ENCODE data around the gene E2F1.
"Not testable (repeated sequence)": the region's sequence is repeated elsewhere in the genome, so short reads cannot be mapped to it uniquely, and the experiment has no call there.

E2F1 gene

DNA sequence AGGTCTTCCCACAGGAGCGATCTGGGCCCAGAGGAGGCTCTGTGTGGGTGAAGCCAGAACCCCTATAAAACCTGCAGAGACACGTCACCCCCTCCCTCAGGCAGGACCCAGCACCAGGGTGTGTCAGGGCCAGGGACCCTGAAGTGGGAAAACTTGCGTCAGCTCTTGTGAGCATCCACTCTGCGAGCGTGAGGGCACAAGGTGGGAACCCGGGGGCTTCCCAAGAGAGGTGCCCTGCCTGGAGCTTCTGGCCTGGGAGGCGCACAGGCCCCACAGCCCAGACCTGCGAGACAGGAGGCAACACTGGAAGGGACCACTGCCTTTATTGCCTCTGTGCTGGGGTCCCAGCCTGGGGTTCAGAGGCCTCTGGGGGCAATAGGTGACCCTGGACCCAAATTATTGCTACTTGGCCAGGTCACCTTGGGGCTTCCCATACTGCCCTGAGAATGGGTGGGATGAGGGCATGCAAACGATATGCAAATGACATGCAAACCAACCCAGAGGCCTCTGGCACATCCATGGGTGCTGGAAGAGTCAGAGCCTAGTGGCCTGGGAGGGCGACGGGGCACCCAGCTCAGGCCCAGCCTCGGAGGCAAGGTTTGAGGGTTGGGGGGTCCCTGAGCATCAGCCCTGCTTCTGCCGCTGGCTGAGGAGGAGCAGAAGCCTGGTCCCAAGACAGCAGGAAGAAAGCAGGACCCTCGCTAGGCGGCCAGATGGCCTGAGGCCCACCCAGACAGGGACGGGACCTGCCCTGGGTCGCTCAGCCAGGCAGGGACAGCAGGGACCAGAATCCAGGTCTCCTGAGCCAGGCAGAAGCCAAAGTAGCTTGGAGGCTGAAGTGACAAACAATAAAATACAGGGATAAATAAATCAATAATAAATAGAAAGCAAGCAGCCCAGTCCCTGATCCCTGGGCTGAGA lies 29.1 kb downstream of the E2F1 start:
- no peak for DNase-seq

DNA sequence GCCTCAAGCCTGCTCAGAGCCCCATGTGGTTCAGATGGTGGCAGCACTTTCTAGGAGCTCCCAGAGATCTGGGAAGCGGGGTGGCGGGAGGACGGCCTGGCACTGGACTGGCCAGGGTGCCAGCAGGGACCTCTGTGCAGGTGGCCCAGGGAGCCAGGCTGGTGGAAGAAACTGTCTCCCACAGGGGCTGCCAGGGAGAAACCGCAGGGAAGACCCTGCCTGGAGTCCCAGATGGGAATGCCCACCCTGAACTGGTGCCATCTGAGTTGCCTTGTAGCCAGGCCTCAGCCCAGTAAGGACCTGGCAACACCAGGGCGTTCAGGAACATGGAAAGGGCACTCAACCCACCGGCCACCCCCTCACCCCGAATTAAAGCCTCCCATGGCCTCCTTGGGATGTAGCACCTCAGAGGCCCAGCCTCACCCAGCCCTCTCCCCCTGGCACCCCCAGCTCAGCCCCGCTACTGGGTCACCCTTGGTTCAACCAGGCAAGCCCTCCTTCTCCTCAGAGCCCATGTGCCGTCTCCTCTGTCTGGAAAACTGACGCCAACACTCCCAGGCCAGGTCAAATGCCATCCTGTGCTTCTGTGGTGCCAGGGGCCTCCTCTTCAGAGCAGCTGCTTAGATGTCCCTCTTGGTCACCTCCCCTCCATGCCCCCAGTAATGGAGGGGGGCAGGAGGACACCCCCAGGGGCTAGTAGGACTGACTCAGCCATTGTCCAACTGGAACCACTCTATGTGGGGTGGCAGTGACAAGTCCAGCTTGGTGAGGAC lies 30.0 kb downstream of the E2F1 start:
- no peak for DNase-seq

DNA sequence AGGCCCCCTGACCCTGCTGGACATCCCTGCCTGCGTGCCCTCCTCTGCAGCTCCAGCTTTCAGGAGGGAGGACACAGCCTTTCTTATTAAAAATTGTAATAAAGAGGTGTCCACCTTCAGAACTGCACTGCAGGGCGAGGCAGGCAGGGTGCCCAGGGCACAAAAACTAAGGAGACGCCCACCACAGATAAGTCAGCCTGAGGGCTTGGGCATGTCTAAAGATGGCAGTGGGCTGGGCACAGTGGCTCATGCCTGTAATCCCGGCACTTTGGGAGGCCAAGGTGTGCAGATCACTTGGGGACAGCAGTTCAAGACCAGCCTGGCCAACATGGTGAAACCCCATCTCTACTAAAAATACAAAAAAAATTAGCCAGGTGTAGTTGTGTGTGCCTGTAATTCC lies 31.0 kb downstream of the E2F1 start:
- DNase-seq: no peak

DNA sequence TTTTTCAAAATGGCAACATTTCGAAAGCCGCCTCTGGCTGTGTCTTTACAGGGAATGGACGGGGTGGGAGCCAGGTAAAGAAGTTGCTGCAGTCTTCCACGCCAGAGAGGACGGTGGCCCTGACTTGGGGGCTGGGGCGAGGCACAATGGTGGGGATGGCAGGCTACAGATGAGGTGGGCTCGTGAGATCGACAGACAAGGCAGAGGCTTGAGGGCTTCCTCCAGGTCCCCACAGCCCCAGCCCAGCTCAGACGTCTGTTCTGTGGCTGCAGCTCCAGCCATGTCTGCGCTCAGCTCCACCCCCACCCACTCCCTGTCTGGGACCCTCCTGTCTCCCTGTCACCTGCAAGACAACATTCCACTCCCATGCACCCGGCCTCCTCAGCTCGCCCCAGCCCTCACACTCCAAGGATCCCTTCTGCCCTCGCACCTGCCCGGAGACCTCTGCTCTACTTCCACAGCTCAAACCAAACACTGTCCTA lies 31.5 kb downstream of the E2F1 start:
- DNase-seq: no peak

DNA sequence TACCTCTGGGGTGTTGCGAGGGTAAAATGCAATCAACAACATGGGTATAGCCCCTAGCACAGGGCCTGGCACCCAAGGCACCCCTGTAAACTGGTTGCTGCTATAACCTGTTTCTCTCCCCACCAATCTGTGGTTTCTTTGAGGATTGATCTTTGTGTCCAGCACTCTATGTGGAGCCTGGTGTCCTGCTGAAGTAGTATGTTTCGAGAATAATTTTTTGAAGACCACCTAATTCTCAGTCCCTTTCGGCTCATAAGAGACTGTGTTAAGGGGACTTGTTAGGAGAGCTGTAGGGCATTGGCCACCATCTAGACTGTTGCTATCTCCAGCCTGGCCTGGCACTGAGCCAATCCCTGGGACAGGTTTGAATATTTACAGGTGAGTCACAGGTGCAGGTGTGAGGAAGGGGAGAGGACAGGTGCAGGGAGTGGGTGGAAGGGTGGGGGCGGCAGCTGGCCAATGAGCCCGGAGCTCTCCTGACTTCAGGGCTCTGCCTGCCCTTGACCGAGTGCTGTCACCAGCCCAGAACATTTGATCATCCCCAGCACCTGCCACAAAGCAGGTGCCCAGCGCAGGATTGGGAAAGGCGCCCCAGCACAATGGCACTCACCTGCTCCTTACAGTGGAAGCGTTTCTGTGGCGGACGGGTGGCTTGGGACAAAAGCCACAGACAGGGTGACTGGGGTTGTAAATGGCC lies 32.1 kb downstream of the E2F1 start:
- no peak for DNase-seq

DNA sequence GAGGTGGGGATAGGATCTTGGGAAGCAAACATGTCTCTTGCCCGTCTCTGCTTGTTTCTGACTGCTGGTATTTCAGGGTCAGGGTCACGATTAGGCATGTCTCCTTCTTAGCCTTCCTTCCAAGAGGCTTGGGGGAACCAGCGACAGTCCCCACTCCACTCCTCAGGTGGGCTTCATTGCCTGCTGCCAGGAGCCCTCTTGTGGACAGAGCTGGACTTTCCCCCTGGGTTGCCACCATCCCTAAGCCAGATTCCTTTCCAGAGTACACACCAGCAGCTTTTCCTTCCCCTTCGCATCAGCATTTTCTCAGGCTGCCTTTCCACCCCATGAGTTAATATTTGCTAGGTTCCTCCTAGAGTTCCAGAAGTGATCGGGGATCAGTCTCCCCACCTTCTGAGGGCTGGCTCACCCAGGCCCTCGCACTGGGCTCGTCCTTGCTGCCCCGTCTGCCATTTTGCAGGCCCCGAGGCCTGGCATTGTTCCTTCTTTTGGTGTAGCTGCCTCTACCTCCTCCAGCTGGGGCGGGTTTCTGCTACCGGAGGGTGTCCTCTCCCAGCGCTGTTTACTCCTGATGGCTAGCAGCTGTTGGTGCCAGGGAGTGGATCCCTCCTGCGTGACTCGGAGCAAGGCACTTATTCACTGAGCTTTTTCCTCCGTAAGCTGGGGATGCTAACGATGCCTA lies 32.8 kb downstream of the E2F1 start:
- peak; percentile 43 to 53 for DNase-seq

DNA sequence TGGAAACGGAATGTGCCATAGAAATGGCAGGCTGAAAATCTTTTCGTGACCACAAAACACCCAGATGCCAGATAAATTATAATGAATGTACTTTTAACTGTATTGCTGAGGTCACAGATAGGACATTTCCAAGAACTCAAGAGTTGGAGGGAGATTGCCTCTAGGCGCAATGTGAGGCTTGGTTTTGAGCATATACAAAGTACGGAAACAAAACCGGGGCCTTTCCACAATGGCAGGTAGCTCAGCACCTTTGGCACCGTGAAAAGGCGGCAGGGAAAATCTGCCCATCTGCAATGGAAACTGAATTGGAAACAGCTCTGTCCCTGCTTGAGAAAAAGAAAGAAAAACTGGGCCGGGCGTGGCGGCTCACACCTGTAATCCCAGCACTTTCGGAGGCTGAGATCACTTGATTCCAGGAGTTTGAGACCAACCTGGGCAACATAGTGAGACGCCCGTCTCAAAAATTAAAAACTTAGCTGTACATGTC lies 34.6 kb downstream of the E2F1 start:
- no peak for DNase-seq

DNA sequence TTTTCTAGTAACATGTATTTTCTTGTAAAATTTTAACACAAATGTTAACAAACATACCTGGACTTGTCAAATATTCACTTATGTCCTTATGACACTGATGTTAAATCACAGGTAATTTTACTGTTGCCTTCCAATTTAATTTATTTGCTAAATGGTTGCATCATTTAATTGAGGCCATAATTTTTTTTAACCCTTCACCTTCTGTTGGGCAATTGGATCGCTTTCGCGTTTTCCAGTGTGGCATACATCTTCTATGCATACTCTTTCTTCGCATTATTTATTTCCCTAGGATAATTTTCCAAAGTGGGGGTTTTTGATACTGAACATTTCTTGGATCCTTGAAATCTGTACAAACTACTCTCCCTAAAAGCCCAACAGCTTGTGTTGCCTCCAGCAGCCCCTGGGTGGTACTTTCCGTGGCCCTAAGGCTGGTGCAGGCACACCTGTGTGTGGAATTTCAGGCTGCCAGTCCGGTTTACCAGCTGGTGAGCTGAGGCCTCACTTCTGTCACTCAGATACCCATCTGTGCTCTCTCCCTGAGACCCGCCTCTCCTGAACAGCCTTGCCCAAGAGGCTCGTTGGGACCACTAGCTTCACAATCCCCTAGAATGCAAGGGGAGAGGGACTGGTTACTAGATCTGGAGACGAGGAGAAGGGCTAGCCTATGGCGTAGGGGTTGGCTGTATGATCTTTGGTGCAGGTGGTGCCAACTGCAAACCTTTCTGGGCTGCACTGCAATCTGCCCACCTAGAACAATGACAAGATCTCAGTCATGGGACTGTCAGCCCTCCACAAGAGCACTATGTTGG lies 35.2 kb downstream of the E2F1 start:
- no peak for DNase-seq

DNA sequence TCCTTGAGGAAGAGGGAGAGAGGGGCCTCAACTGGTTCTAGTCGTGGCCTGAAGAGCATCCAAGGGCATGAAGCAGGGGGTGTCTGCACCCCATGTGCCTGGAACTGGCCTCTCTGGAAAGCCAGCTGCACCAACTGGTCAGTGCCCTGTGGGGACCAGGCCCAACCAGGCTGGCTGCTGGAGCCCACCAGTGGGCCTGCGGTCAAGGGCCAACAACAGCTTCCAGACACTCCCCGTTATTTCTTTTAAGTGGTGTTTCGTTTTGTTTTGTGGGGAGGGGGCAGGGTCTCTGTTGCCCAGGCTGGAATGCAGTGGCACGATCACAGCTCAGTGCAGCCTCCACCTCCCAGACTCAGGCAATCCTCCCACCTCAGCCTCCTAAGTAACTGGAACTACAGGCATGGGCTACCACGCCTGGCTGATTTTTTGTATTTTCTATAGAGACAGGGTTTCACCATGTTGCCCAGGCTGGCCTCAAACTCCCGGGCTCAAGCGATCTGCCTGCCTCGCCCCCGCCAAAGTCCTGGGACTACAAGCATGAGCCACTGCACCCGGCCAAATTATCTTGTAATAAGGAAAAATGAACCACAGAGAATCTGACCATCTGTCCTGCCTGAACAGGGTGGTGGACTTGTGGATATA lies 36.0 kb downstream of the E2F1 start:
- DNase-seq: no peak

DNA sequence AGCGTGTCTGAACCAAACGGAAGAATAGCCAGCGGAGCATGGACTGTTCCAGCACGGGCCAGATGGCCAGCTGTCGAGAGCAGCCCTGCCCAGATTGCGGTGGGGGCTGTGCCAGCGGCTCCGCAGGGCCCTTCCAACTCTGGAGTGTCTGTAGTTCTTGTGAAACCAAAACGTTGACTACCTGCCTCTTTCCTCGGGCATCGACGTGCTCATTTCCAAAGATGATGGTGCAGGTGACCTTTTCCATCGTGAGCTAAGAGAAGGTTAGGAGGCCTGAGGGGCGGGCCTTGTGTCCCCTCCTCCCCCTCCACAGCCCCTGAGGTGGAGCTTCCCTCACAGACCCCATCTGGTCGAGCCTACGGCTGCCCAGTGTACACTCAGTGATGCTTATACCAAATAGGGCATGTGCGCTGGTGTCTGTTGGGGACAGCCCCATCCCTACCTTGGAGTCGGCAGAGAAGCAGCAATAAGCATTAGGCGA lies 36.9 kb downstream of the E2F1 start:
- no peak for DNase-seq

DNA sequence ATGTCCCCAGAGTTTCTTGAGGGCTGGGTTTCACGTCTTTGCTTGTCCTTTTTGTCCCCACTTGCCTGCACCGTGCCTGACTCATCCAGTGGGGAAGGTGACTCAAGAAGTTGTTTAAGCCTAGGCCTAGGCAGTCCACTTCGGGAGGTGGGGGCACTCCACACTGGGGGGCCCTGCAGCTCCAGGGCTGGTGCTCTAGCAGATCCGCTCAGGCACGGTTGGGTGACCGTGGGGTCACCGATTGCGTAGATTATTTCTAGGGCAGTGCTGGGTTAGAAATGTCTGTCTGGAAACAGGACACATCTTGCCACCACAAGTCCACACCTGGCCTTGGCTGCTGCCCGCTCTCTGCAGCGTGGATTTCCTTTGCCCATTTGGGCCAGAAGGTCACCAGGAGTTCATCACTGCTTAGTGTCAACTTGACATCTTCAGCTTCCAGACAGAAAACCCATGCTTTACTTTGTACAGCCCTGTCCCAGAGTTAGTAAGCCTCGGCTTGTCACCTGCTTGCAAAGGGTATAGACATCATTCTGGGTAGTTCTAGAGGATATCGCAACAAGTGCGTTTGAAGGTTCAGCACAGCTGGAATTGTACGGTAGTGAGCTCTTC lies 37.7 kb downstream of the E2F1 start:
- DNase-seq: no peak

DNA sequence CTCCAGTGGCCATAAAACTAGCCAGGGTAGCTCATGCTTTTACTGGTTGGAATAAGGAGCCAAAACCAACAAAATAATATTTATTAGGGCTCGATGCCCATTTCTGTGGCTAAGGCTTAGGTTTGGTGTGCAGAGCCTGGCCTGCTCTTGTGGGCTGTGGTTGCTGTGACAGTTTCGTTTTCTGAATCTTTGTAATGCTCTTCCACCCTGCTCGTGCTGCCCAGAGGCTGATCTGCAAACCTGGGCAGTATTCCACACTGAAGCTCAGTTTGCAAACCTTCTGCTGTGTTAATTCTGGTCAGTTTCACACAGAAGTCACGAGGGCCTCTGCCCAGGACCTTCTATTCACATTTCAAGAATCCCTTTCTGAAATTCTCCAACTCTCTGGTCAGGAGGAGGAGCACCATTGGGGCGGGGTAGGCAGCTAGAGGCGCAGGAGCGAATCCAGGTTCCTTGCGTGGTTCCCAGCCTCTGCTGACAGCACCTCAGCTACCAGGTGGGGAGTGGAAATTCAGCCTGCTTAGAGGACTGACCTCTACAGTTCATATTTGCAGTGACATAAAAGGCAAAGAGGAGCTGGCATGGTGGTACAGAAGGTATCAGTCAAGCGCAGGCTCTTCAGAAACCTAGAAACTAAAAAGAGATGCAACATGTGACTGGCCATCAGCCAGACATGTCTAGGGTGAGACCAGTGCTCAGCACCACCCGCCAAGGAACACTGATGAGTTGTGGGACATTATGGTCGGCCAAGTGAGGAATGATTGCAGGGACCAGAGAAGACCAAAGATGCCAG lies 38.4 kb downstream of the E2F1 start:
- DNase-seq: no peak

DNA sequence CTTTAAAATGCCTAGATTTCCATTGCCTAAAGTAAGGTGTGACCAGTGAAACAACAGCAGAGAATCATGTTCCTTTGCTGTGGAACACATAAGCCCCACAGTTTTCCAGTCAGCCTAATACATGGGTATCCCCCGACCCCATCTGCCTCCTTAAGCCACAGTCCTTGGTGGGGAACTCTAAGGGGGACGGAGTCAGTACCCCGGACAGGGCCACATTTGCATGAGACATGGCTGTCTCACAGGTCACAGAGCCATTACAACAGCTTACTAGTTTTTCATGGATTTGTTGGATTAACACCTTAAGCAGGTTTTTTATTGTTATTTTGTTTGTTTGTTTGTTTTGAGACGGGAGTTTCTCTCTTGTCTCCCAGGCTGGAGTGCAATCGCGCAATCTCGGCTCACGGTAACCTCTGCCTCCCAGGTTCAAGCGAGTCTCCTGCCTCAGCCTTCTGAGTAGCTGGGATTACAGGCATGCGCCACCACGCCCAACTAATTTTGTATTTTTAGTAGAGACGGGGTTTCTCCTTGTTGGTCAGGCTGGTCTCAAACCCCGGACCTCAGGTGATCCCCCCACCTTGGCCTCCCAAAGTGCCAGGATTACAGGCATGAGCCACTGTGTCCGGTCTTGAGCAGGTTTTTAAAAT lies 39.1 kb downstream of the E2F1 start:
- DNase-seq: not testable (repeated sequence)

DNA sequence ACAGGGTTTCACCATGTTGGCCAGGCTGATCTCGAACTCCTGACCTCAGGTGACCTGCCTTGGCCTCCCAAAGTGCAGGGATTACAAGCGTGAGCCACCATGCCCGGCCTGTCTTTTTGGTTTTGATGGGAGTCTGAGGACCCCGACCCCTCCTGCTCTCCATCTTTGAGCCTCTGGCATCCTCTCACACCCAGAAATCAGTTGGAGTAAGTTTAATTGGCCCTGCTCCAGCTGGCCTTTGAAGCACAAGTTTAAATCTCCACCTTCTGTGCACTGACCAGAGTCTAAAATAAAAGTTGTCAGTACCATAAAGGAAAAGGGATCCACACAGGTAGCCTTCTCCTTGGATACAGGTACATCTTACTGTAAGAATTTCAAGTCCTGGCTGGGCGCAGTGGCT lies 40.0 kb downstream of the E2F1 start:
- no peak for DNase-seq

DNA sequence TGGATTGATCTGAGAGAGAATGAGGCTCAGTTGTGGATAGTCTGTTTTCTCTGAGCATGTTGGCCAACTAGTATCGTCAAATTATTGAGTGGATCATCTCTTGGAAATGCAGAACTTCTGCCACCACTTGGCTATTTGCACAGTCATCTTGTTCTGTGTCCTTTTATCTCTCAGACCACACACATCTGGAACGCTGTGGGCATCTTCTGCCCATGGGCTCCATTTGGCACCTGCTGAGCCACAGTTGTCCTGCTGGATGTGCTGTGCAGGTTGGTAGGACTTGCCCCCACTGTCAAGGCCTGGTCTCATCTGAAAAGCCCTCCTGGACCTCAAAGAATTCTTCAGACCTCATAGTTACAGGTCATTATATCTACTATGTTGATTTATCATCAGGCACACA lies 40.8 kb downstream of the E2F1 start:
- DNase-seq: no peak

DNA sequence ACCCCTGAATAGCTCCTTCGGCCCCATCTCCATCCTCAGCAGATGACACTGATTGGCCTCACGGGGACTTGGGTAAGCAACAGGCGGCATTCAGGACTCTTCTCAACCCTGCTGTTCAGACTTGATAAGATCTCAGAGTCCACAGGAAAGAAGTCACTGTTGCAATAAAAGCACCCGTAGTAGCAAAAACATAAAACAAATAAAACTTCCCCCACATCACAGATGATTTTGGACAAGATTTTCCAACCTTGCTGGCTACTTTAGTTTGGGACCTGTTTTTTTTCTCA lies 41.2 kb downstream of the E2F1 start:
- no peak for DNase-seq

DNA sequence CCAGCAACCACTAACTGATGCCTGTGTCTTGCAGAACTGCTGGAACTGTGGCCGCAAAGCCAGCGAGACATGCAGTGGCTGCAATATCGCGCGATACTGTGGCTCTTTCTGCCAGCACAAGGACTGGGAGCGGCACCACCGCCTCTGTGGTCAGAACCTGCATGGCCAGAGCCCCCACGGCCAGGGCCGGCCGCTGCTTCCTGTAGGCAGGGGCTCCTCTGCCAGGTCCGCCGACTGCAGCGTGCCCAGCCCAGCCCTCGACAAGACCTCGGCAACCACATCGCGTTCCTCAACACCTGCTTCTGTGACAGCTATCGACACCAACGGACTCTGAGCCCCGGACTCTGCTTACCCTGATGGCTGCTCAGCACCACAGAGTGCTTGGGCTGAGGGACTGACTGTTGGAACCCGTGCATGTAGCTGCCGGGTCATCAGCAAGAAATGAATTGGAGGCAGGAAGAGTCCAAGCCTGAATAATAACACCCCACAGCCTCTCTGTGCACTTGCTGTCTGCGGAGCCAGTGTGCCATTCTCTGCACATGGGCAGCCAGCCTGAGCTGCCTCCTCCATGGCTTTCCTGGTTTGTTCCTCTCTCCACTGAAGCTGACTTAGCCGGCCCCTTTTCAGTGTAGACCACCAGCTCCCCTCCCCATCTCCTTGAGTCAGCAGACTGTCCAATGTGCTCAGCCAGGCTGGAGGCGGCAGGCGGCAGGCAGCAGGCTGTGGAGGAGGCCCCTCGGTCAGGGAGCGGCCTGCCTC lies 41.7 kb downstream of the E2F1 start:
- no peak for DNase-seq

DNA sequence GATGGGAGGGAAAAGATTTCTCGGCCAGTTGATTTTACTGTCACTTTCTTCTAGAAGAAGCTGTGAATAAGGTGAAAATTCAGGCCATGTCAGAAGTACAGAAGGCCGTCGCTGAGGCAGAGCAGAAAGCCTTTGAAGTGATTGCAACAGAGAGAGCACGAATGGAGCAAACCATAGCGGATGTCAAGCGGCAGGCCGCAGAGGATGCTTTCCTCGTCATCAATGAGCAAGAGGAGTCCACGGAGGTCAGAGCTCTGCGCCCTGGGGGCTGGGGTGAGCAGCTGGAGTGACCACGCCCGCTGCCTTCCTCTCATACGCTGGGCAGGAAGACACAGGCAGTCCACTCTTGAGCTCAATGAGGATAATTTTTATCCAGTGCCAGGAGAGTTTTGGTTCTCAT lies 45.9 kb downstream of the E2F1 start:
- DNase-seq: no peak

DNA sequence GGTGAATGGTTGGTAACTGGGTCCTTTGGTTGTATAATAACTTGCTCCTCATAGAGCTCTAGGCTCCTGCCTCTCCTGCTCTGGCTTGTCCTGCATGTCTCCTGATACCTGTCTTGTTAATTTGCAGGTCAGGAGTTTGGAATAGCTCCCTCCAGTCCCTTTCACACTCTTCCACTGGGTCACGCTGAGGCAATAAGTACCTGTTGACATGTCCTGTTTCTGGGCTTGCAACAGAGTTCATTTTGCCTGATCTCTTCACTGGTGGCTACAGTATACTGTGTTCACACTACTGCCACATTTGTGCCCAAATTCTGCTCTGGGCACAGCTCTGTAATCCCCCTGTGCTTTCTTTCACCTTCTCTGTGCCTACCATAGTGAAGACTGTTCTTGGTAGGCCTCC lies 49.4 kb downstream of the E2F1 start:
- DNase-seq: no peak

All from CD4-positive, alpha-beta T cell treated with Interleukin-1 beta for 1 hour (primary cell).